ENCODE data around the gene GUCA2A.

GUCA2A gene

DNA sequence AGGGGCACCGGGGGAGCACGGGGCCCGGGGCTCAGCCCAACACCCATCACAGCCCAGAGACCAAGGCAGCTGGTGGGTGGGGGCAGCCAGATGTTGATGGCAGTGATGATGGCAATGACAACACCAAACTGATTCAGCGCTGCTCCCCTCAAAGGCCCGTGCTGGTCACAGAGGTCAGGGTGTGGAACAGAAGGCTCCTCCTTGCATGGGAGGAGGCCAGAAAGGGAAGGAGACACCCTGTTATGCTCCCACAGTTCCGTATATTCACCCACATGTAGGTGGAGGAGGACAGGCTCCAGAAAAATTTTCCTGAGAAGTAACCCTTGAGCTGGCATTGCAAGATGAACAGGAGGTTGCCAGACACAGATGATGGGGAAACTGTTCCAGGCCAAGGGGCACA, 10.9 kb downstream of the GUCA2A start:
- no peak for DNase-seq (ENCODE audit: low spot score)

DNA sequence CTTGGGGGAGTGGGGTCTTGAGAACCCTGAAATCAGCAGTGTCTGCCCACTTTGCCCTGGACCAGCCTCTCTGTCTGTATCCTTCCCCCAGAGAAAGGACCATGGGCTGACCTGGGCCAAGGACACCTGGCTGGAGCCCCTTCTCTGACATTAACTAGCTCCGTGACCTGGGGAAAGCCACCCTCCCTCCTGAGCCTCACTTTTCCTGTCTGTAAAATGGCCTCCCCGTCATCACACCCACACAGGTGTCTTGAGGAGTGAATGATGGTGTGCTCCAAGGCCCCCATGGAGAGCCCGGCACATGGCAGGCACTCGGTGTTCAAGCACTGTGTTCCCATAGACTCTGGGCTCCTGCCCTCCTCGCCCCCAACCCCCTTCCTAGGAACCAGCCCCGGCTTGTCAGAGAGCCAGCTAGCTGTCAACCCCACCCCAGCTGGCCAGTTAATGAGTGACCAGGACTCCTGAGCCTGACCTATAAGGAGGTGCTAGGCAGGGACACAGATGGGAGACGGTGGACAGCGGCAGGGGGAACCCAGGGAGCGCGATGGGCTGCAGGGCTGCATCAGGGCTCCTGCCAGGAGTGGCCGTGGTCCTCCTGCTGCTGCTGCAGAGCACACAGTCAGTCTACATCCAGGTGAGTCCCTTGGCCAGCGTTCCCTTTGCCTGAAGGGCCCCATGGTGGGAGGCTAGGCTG, 11.5 kb downstream of the GUCA2A start, which contains the start of gene GUCA2B:
GUCA2B (plus strand) TSS at position 504 of the 694 bp plus-strand sequence; CDS start at position 545, 41 bp downstream.
- DNase-seq (ENCODE audit: low spot score): no peak

DNA sequence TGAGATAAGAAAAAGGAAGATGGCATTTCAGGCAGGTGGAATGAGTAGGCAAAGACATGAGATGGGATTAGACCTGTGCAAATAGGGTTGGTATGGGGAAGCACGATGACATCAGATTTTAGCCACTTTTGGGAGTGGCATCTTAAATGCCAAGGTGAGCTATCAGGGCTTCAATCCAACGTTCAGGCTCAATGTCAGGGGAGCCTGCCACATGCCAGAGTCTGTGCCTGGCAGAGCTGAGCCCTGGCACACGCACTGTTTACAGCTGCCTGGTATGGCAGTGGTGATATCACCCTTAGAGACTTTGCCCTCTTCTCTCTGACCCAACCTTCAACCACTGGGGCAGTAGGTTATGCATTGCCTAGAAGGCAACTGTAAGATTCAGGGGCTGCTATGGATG, 12.4 kb downstream of the GUCA2A start:
- DNase-seq (ENCODE audit: low spot score): no peak

DNA sequence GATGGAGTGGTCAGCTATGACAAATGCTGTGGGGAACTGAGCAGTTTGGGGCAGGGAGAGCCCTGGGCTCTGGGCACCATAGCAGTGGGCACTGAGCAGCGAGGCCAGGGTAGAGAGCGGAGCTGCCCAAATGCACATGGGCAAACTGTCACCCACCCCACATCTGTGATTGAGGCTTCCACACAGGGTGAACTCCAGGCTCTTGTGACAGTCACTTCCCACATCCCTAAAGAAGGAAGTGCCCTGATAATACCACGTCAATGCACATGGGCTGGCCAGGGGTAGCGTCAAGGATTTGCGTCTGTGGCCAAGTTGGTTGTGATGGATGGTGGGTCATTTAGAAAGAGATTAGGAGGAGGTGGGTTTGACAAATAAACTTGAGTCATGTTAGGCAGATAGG, 13.9 kb downstream of the GUCA2A start:
- DNase-seq (ENCODE audit: low spot score): no peak

DNA sequence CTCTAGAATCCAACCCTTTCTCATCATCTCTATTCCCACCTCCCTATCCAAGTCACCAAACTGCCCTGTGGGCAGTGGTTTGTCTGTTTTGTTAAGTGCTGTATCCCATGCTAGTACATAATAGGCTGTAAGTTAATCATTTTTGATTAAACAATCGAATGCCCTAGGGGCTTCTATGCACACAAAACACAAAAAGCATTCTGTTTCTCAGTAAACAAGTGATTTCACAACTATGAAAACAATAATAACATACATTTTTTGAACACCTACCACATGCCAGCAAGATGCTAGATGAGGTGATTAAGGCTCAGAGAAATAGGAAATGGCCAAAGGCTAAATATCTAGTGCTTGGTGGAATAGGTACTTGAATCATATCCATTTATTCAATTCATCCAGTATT, 16.4 kb downstream of the GUCA2A start:
- no peak for DNase-seq (ENCODE audit: low spot score)

DNA sequence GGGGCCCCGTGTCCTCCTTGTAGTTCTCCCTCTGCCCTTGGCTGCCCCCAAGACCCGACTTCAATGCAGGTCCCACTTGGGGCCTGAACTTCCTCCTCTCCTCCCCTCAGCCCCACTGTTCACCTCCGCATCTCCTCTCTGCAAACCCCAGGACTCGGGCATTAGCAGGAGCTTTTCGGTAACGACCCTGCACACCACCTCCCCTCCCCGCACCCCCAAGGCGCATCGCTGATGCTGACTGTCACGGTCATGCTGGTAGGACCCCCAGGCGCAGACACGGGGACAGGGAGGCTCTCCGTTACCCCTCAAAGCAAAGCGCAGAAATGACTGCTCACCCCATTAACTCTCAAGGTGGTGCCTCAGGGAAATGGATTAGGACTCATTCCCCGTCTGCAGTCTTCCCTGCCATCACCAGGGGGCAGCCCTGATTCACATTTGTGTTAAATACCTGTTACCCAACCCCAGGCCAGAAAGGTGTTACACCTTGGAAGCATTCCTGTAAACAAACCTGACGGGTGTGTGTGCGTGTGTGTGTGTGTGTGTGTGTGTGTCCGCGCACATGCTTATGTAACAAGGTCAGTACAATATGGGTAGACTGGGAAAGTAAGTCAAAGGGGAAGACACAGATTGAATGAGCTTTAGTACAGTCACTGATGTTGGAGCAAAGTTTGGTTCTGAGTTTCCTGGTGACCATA, 17.8 kb downstream of the GUCA2A start:
- DNase-seq (ENCODE audit: low spot score): peak; percentile 81

DNA sequence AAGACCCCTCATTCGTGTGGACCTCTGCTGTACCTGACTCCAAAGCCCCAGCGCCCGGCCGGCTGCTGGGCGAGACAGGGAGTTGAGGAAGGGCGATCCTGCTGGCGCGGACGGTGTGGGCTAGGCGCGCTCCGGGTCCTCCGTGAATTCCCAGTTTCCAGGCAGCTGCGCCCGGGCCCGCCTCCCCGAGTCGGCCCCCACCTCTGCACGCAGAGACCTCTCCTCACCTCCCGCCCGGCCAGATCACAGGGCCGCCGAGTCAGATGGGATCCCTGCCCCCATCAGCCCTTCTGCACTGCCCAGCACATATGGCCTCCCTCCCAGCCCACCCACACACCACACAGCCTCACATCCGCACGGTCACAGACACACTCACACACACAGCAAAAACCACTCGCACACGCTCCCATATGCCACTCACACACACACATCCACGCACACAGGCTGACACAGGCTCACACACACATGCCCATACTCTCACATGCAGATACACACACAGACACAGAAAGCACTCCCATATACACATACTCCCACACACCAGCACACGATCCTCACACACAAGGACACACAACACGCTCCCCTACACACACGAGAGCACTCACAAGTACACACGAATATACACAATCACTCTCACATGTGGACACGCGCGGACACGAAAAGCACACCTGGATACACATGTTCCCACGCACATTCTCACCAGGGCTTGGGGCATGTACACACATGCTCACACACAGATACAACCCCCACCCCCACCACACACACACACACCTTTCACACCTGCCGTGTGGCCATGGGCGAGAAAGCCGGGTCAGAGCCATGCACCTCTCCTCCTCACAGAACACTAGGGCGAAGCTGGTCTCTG, 18.6 kb downstream of the GUCA2A start:
- DNase-seq (ENCODE audit: low spot score): peak; percentile 41

DNA sequence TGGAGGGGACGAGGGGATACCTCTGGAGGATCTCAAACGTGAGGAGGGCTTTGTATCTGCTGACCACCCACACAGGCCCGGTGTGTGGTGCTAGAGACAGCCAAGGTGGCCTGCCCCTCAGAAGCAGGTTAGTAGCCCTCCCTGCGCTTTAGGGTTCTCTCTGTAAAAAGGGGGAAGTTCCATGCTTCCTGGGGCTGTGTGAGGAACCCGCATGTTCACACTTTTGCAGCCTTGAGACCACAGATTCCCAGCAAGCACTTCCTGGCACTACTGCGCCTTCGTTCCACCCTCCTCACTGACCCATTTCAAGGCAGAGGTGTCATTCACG, 19.2 kb downstream of the GUCA2A start:
- peak; percentile 37 for DNase-seq (ENCODE audit: low spot score)

DNA sequence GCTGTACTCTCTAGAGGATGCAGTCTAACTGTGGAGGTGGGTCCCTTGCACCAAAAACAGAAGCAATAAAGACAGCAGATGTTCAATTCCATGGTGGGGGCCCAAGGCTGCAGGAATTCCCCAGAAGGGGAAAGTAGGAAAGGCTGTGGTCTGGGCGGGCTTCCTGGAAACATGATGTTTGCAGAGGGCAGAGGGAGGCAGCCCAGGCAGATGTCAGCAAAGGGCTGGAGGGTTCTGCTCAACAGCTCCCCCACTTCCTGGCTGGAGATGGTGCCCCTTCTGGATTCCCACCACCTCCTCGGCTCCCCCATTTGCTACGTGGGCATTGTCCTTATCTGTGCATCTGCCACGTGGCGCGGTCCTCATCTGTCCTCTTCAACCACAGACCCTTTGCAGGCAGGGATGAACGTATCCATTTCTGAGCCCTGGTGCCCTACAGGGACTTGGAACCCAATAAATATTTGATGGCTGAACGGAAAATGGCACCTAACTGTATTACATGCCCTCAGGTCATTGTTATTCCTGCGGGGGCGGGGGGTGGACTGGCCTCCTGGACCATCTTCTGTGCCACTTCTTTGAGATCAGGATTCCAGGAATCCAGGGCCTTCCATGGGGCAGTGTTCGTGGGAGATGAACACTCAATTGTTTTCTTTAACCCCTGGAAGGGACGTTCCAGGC, 19.7 kb downstream of the GUCA2A start:
- peak; percentile 44 for DNase-seq (ENCODE audit: low spot score)

DNA sequence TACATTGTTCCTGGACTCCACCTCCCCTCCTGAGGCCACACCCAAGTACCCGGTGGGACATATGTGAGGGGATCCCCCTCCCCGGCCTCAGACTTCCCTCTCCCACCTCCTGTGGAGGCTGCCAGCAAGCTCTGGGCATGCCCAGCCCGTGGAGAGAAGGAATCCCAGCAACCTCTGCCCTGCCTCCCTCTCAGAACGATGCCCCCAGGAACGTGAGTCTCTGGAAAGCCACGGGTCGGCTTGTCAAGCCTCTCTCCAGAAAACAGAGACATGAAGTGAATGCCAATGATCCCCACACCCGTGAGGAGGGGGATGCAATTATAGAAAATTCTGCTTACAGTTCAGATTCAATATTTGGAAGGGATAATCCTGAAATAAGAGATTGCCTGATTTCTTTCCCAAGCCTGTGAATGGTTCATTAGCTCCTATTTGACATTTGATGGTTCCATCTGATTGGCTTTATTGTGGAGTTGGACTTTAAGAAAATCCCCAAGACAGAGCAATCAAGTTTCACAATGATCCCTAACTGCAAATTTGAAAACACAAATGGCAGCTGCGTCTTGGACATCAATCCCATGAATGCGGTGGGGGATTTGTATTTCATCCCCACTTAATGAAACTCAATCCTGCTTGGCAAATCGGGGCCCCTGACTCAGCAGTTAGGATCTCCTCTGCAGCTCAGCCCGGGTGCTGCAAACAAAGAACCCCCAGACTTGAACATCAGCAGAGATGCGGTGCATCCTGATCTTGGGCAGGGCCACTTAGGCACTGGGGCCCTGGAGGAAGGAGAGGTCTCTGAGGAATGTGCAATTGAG, 20.4 kb downstream of the GUCA2A start:
- peak; percentile 43 for DNase-seq (ENCODE audit: low spot score)

DNA sequence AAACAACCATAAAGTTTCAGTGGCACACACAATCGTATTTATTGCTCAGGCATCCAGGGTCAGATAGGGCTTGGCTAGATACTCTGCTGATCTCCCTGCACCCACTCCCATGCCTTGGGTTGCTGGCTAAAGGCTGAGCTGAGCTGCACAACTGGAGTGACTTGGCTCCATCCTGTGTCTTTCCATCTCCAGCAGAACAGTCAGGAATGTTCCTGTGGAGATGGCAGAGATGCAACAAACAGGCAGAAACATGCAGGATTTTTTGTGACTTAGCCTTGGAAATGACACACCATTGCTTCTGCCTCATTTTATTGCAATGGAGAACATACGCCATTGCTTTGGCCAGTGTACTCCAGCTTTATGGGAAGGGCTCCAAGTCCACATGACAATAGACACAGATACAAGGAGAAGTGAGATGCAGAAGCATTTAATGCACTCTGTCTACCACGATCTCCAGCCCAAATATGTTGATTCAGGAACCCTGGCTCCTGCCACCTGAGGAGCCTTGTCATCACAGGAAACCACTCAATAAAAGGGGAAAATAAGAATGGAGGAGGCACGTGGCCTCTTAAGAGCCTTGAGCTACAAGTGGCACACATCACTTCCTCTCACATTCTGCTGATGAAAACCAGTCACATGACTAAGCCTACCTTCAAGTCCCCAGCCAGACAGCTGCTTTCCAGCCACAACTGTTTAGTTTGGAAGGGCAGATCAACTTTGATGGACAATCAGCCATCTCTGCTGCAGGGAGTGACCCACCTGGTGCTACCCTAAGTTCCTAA, 21.5 kb downstream of the GUCA2A start:
- DNase-seq (ENCODE audit: low spot score): no peak

DNA sequence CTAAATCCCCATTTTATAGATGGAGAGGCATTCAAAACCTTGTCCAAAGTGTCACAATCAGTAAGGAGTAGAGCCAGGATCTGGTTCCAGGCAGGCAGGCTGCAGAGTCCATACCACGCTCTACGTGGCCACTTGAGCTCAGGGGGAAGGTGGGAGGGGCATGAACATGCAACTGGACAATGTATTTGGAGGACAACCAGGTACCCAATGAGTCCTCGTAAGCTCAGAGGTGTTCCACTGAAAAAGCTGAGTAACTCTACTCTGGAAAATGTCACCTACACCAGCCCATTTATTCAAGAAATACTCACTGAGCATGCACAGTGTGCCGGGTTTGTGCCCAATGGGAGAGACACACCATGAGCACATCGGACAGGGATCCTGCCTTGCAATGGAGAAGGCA, 22.6 kb downstream of the GUCA2A start:
- peak; percentile 24 for DNase-seq (ENCODE audit: low spot score)

DNA sequence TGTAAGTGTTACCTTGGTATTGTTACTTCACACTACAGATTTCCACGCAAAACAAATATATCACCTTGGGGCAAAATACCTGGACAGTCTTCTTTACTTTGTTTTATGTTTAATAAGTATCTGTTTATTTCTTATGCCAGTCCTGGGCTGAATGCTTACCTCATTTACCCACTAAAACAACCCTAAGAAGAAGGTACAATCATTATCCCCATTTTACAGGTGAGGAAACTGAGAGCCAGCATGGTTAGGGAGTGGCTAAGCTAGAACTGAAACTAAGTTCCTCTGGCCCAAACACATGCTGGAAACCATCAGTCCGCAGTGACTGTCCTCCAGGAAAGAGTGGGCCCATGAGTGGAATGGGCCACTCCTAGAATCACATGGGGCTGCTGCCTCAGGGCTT, 24.4 kb downstream of the GUCA2A start:
- no peak for DNase-seq (ENCODE audit: low spot score)

DNA sequence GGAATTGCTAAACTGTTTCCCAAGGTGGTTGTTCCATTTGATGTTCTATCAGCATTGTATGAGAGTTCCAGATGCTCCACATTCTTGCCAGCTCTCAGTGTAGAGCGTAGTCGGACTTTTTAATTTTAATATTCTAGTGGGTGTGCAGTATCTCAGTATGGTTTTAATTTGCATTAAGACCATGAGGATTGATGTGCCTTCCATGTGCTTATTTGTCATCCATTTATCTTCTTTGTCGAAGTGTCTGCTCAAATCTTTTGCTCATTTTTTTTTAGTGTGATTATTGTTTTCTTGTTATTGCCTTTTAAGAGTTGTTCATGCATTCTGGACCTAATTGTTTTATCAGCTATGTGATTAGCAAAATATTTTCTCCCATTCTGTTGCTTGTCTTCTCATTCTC, 25.1 kb downstream of the GUCA2A start:
- DNase-seq (ENCODE audit: low spot score): no peak

DNA sequence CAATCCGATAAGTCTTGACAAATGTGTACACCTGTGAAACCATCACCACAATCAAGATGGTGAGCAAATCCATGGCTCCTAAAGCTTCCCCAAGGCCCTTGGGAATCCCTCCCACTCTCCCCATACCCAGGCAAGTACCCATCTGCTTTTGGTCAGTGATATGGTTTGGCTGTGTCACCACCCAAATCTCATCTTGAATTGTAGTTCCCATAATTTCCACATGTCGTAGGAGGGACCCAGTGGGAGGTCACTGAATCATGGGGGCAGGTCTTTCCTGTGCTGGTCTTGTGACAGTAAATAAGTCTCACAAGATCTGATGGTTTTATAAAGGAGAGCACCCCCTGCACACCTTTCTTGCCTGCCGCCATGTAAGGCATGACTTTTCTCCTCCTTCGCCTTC, 26.0 kb downstream of the GUCA2A start:
- peak; percentile 14 for DNase-seq (ENCODE audit: low spot score)

DNA sequence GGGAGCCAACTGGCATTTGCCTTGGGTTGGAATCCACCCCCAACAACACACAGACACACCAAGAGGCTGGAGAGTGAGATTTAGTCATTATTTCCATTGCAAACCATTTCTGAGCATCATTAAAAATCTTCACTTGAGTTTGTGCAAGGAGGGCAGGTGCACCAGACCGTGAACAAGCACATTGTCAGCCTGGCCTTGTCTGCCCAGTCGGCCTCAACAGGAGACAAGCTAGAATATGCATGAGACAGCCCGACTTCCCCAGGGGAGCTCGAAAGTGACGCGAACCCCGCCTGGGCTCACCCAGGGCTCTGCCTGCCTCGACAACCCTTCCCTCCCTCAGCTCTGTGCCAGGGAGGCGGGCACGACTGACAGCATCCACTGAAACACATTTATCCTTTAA, 26.8 kb downstream of the GUCA2A start:
- peak; percentile 38 for DNase-seq (ENCODE audit: low spot score)

DNA sequence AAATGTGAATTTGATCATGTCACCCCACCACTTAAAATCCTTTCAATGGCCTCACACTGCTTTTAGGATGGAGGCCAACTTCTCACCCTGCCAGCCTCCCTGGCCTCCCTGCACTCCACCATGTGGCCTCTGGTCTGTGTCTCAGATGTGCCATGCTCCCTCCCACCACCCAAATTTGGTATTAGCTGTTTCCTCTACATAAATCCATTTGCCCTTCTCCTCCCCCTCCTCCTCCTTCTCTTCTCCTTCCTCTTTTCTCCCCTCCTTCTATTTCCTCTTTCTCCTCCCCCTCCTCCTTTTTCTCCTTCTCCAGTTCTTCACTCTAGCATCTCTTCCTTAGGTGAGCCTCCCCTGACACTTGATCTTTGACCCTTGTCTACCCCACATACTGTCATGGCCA, 28.1 kb downstream of the GUCA2A start:
- no peak for DNase-seq (ENCODE audit: low spot score)

DNA sequence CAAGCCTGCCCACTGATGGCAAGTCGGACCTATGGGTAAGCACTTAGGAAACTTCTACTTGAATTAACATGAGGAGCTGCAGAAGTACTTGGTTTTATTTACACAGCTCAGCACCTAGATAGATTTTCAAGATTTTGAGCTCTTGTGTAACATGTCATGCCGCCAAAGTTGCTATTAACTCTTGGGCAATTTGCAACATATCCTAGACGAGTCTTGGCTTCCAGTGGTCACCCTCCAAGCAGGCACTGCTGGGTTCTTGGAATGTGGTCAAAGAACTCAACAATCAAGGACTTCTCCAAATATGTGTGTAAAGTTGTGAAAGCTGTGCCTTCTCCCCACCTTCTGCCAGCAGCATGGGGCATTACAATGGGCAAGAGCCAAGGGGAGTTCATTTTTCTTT, 29.1 kb downstream of the GUCA2A start:
- no peak for DNase-seq (ENCODE audit: low spot score)

DNA sequence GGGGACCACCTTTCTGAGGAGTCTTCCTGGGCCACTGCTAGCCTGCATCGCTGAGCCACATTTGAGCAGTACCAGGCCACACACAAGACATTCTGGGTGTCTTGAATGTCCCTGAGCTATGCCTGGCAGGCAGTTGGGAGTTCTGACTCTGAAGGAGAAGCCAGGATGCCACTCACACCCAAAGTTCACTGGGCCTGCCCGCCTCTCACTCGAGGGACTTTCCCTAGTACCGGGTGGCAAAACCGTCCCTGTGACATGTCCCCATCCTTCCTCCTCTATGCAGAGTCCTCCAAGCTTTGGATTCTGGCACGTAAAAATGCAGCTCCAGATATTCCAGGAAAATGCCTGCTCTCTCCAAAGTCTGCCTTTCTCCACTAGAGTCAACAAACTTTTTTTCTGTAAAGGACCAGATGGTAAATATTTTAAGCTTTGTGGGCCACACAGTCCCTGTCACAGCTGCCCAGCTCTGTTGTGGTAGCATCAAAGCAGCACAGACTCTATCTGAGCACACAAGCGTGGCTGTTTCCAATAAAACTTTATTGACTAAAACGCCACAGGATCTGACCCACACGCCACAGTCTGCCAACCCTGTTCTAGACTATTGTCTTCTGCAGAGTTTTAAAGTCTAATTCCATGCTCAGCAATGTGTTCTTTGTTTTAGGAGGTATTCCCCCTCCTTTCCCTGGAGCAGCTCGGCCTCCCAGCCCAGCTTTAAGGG, 30.6 kb downstream of the GUCA2A start:
- DNase-seq (ENCODE audit: low spot score): no peak

DNA sequence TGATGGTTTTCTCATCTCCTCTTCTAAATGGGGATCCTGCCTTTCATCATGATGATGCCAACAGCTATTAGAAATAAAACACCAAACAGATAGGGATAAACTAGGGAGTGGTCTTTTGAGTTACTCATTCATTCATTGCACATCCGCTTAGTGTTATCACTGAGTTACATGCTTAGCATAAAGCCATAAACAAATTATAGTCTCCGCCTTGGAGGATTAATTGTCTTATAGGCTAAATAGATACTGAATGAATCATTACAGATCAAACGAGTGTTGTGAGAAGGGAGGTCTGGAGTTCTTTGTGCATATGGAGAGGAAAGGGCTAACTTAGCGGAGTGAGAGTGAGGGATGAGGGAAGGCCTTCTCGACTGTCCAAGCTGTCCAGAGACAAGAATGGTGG, 31.2 kb downstream of the GUCA2A start:
- no peak for DNase-seq (ENCODE audit: low spot score)
